ENCODE measurements around the gene RNF208. TPM values are rescaled to one million over a fixed set of nuclear protein-coding genes. Genes with fewer than 3 reads are reported as not detected.
A peak's percentile ranks its signal among the peaks of the same experiment; 100 is the strongest.

Gene RNF208
- total and polyA plus RNA-seq, 2 donors (not counting 3 experiments of a cell fraction or from before 2014, with no cell fraction given) = 1.3 to 4.8 TPM

GRCh38 chr9:137240841-137241489, 18.9 kb upstream of the RNF208 start, which contains the start of gene TUBB4B:
Gene TUBB4B (plus strand): TSS chr9:137241287. CDS start chr9:137241361, 74 bp downstream.
- intact Hi-C loops (cut with micrococcal nuclease) (loop anchor here (1.0 to 2.0 kb wide), 4 partner anchors 14 to 40 kb away; partner anchors contain the start of genes NELFB, TOR4A and TPRN), dilution Hi-C loops (cut with MboI; ENCODE audit: extremely low pct_ligation_motif_present, low sequenced_read_pairs) (no loop called here)
- H3K9ac ChIP-seq (replicated peaks; ENCODE audit: extremely low read depth, insufficient read depth, low read length) = peak within 1 kb of the TSS; percentile 66
- peak within 1 kb of the TSS; percentile 71 for H3K27ac ChIP-seq (ENCODE audit: insufficient read depth, low read depth, low read length)
- peak within 1 kb of the TSS; percentile 70 to 76 (median 73) for H3K4me3 ChIP-seq (replicated peaks in 1 of 3; ENCODE audit: insufficient read depth in 1 of 3, low read depth in 1 of 3, low read length in 3 of 3)
- peak within 1 kb of the TSS; percentile 57 for H2AFZ ChIP-seq (ENCODE audit: low read depth, low read length)
- POLR2A ChIA-PET = interaction anchor here (0.6 to 5.0 kb wide), 26 partner anchors 9 to 431 kb away, joined by 3 to 66 read pairs (median 4); partner anchors contain the start of genes ANAPC2, MAN1B1, NELFB and PAXX
- no peaks in the 10 kb centered on the region for H3K27me3 ChIP-seq (ENCODE audit: control insufficient read depth in 2 of 2, insufficient read depth in 2 of 2, low read length in 2 of 2)
- H3K4me1 ChIP-seq (ENCODE audit: control insufficient read depth, extremely low read depth, insufficient read depth, low read length) = peaks cover 13% of the 10 kb centered on the region
- DNase-seq (ENCODE audit: low read depth, low spot score) = peak; percentile 100
- H3K79me2 ChIP-seq (ENCODE audit: control insufficient read depth, insufficient read depth, low read length) = peaks cover 25% of the 10 kb centered on the region
- no peaks in the 10 kb centered on the region for H3K9me3 ChIP-seq (replicated peaks; ENCODE audit: control insufficient read depth, insufficient read depth, low read length)
- CTCF ChIA-PET = interaction anchor here (1.0 to 2.1 kb wide), 7 partner anchors 13 to 194 kb away, joined by 3 to 7 read pairs (median 4); partner anchors contain the start of genes DPP7, NELFB and RNF224
- no peak for TF ChIP-seq MAX (IDR thresholded peaks at IDR 0.05; ENCODE audit: insufficient read depth, insufficient read length)
- no peak for TF ChIP-seq GATA2 (IDR thresholded peaks at IDR 0.05; ENCODE audit: insufficient read depth, insufficient read length, low read depth, low read length)
- peak; percentile 99 for TF ChIP-seq POLR2A (IDR thresholded peaks at IDR 0.05; ENCODE audit: low read depth, low read length)
- TF ChIP-seq POLR2AphosphoS5 (IDR thresholded peaks at IDR 0.05; ENCODE audit: insufficient read depth, low read depth, low read length) = peak; percentile 100
- TF ChIP-seq EZH2 (IDR thresholded peaks at IDR 0.05; ENCODE audit: borderline replicate concordance, low read depth, low read length, severe bottlenecking) = no peak
- TF ChIP-seq CTCF (IDR thresholded peaks at IDR 0.05; ENCODE audit: extremely low read depth in 1 of 2, insufficient read depth in 1 of 2, low read depth in 1 of 2, low read length in 2 of 2) = no peak
- H3K4me2 ChIP-seq (ENCODE audit: insufficient read depth, low read length) = peak within 1 kb of the TSS; percentile 85
- peak; percentile 99 for FAIRE-seq
- no TSS peak for BruUV-seq (replicated peaks)
- H3K36me3 ChIP-seq (ENCODE audit: control insufficient read depth in 2 of 2, extremely low read depth in 1 of 2, insufficient read depth in 2 of 2, low read length in 2 of 2) = peaks cover 6 to 16% of the 10 kb centered on the region in 2 experiments
- no peaks in the 10 kb centered on the region for H3K9me1 ChIP-seq (replicated peaks; ENCODE audit: control insufficient read depth, extremely low read depth, insufficient read depth, low read length)
- H4K20me1 ChIP-seq (replicated peaks; ENCODE audit: control insufficient read depth, extremely low read depth, insufficient read depth, low read length) = no peaks in the 10 kb centered on the region

Measured in endothelial cell of umbilical vein (primary cell).